Cardiac muscle cell (in vitro differentiated cells and primary cell): ENCODE results near the gene ATG9B. TPM values are rescaled to one million over a fixed set of nuclear protein-coding genes. Genes with fewer than 3 reads are reported as not detected.

Source experiments
- DNase-seq, 2 donors: peaks; one replicate each; pipeline versions ENCODE4 v3.0.0 to v3.0.0-alpha.2; 2010 to 2017; ENCODE audit warnings: low read depth in 1 of 2, low spot score in 1 of 2
- H3K27ac ChIP-seq: fragments of 200-600 bp; sonication (generic); 2 replicates; pipeline ENCODE4 v1.5.1; 2016
- H3K27me3 ChIP-seq: fragments of 200-600 bp; sonication (generic); 2 replicates; pipeline ENCODE4 v1.6.0; 2016; ENCODE audit warnings: control low read depth
- H3K36me3 ChIP-seq: fragments of 200-600 bp; sonication (generic); 2 replicates; pipeline ENCODE4 v1.5.1; 2016; ENCODE audit warnings: control low read depth
- H3K4me1 ChIP-seq: fragments of 200-600 bp; sonication (generic); 2 replicates; pipeline ENCODE4 v1.8.1; 2017; ENCODE audit warnings: low read depth, mild to moderate bottlenecking, mixed run types
- H3K4me3 ChIP-seq: fragments of 200-600 bp; sonication (generic); 2 replicates; pipeline ENCODE4 v1.5.1; 2016; ENCODE audit warnings: mild to moderate bottlenecking
- H3K9me3 ChIP-seq: fragments of 200-600 bp; sonication (generic); 2 replicates; pipeline ENCODE4 v1.5.1; 2017; ENCODE audit warnings: low read depth, mild to moderate bottlenecking, control low read depth
- CTCF ChIP-seq: IDR thresholded peaks from 2 replicates; pipeline ENCODE4 v1.5.1; 2012; ENCODE audit warnings: low read depth, mild to moderate bottlenecking, low read length
- polyA plus RNA-seq: library from polyadenylated mRNA; unstranded; fragments of >200 nt; fragmentation: Nextera tagmentation; extraction: Ambion mirVana; gene quantifications from 2 replicates; pipeline ENCODE4 v1.2.1, GENCODE V29; 2016
- total RNA-seq: library from RNA; depleted of rRNA; stranded (reverse); fragments of >200 nt; gene quantifications from 2 replicates; pipeline ENCODE4 v1.2.3, GENCODE V29; 2016

Gene ATG9B
- total and polyA plus RNA-seq, 2 experiments from 2014 or later: 8.4 to 13.0 TPM

GRCh38 chr7:150997817-150998216, 26.5 kb downstream of the ATG9B start:
- Histone ChIP-seq H3K4me3 (no peak overlapping the region), H3K27ac (no peak overlapping the region), H3K4me1 (peaks cover 31% of the 10 kb centered on the region), H3K9me3 (no peaks in the 10 kb centered on the region), H3K27me3 (no peaks in the 10 kb centered on the region), H3K36me3 (no peaks in the 10 kb centered on the region)
- no peak for TF ChIP-seq CTCF
- DNase-seq: no peak

GRCh38 chr7:150997075-150997511, 27.2 kb downstream of the ATG9B start:
- no peaks in the 10 kb centered on the region for H3K27me3 ChIP-seq
- peaks cover 31% of the 10 kb centered on the region for H3K4me1 ChIP-seq
- no peaks in the 10 kb centered on the region for H3K36me3 ChIP-seq
- DNase-seq: no peak
- H3K9me3 ChIP-seq: no peaks in the 10 kb centered on the region
- peak overlapping the region; percentile 77 for H3K27ac ChIP-seq
- H3K4me3 ChIP-seq: no peak overlapping the region
- no peak for TF ChIP-seq CTCF

- H3K27me3 ChIP-seq: no peaks in the 10 kb centered on the region
- H3K4me3 ChIP-seq: no peak overlapping the region
- H3K4me1 ChIP-seq: peaks cover 31% of the 10 kb centered on the region
- no peak for TF ChIP-seq CTCF
- no peaks in the 10 kb centered on the region for H3K36me3 ChIP-seq
- H3K27ac ChIP-seq: peak overlapping the region; percentile 77
- H3K9me3 ChIP-seq: no peaks in the 10 kb centered on the region
- no peak for DNase-seq
These were observed 27.8 kb downstream of the ATG9B start for GRCh38 chr7:150996376-150997074.

- peak overlapping the region; percentile 90 for H3K27ac ChIP-seq
- no peak overlapping the region for H3K4me3 ChIP-seq
- no peak for TF ChIP-seq CTCF
These were observed 29.3 kb downstream of the ATG9B start for GRCh38 chr7:150994838-150995510.

GRCh38 chr7:150994141-150994837, 30.0 kb downstream of the ATG9B start:
- Histone ChIP-seq H3K36me3 (no peaks in the 10 kb centered on the region), H3K27ac (peak overlapping the region; percentile 90), H3K9me3 (no peaks in the 10 kb centered on the region), H3K4me3 (no peak overlapping the region), H3K27me3 (no peaks in the 10 kb centered on the region), H3K4me1 (peaks cover 31% of the 10 kb centered on the region)
- TF ChIP-seq CTCF: no peak
- peak; percentile 65 to 89 for DNase-seq

More at GRCh38 chr7:150994838-150995510, 29.3 kb downstream of the ATG9B start:
- H3K4me1 ChIP-seq: peaks cover 31% of the 10 kb centered on the region
- no peaks in the 10 kb centered on the region for H3K27me3 ChIP-seq
- H3K36me3 ChIP-seq: no peaks in the 10 kb centered on the region
- H3K9me3 ChIP-seq: no peaks in the 10 kb centered on the region
- DNase-seq: no peak
